Measurements from ENCODE around the gene RUNX2. TPM values are rescaled to one million over a fixed set of nuclear protein-coding genes. Genes with fewer than 3 reads are reported as not detected.

The RUNX2 gene
- total and polyA plus RNA-seq, 12 donors: 0.20 to 3.0 (median 1.6) TPM

DNA sequence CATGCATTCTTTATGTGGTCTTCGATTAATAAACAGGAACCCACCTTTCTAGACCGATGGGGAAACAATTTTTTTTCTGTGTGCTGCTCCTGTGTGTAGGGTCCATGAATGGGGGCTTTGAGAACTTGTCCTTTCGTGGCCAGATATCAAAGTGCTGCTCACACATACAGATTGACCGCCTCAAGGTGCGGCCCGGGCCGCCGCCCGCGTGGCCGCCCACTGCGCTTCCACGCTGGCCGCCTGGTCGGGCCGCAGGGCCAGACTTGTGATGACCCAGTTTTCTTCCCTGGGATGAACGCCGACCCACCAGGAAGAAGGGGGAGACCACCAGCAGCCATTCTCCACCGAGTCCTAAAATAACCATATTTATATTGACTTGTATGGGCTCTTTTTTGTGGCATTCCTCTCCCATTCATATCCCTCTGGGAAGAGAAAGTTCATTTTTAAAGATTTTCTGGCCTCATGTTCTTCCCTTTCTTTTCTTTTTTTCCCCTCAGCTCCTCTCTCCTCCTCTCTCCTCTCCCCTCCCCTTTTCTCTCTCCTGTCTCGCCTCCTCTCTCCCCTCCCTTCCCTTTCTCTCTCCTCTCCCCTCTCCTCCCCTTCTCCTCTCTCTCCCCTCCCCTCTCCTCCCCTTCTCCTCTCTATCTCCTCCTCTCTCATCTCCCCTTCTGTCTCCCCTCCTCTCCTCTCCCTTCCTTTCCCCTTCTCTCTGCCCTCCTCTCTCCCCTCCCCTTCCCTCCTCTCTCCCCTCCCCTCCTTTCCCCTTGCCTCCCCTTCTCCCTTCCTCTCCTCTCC, 314.4 kb downstream of the RUNX2 start:
- Histone ChIP-seq H3K9me3 (no peaks in the 10 kb centered on the region), H3K4me1 (peaks cover 0 to 1% (median 0%) of the 10 kb centered on the region in 9 donors), H3K36me3 (no peaks in the 10 kb centered on the region), H3K4me3 (no peak overlapping the region), H3K27me3 (peaks cover 0 to 21% (median 13%) of the 10 kb centered on the region in 7 donors), H3K27ac (no peak overlapping the region)
- DNase-seq (no peak), ATAC-seq (no peak)
- TF ChIP-seq, protein P1, sequence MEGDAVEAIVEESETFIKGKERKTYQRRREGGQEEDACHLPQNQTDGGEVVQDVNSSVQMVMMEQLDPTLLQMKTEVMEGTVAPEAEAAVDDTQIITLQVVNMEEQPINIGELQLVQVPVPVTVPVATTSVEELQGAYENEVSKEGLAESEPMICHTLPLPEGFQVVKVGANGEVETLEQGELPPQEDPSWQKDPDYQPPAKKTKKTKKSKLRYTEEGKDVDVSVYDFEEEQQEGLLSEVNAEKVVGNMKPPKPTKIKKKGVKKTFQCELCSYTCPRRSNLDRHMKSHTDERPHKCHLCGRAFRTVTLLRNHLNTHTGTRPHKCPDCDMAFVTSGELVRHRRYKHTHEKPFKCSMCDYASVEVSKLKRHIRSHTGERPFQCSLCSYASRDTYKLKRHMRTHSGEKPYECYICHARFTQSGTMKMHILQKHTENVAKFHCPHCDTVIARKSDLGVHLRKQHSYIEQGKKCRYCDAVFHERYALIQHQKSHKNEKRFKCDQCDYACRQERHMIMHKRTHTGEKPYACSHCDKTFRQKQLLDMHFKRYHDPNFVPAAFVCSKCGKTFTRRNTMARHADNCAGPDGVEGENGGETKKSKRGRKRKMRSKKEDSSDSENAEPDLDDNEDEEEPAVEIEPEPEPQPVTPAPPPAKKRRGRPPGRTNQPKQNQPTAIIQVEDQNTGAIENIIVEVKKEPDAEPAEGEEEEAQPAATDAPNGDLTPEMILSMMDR (IDR thresholded peaks at IDR 0.05): no peak
- WGBS, 2 donors: 87 to 92% methylated on average over 20 of the region's 20 CpGs
- intact Hi-C loops (cut with DNase I): no loop called here

DNA sequence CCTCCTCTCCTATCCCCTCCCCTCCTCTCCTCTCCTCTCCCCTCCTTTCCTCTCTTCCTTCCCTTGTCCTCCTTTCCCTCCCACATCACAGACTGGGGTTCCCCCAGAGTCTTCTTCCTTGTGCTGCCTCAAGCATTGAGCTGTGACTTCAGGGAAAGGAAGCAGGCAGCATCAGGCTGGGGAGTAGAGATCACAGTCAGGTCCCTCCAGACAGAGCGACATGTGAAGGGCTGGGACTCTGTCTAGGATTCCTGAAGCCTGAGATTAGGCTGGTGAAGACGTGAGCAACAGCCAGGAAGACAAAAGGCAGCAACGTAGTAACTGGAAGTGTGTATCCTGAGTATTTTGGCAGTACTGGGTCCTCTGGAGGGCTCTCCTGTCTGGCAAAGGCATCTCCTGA, 315.0 kb downstream of the RUNX2 start:
- H3K4me3 ChIP-seq: no peak overlapping the region
- ATAC-seq (no peak), DNase-seq (no peak)
- no peaks in the 10 kb centered on the region for H3K9me3 ChIP-seq
- 43 to 46% methylated on average over 3 of the region's 3 CpGs for WGBS, 2 donors
- H3K27ac ChIP-seq: no peak overlapping the region
- peaks cover 0 to 7% (median 0%) of the 10 kb centered on the region in 9 donors for H3K4me1 ChIP-seq
- H3K36me3 ChIP-seq: no peaks in the 10 kb centered on the region
- intact Hi-C loops (cut with DNase I): no loop called here
- peaks cover 0 to 21% (median 13%) of the 10 kb centered on the region in 7 donors for H3K27me3 ChIP-seq
- TF ChIP-seq, protein P1 (IDR thresholded peaks at IDR 0.05): no peak

DNA sequence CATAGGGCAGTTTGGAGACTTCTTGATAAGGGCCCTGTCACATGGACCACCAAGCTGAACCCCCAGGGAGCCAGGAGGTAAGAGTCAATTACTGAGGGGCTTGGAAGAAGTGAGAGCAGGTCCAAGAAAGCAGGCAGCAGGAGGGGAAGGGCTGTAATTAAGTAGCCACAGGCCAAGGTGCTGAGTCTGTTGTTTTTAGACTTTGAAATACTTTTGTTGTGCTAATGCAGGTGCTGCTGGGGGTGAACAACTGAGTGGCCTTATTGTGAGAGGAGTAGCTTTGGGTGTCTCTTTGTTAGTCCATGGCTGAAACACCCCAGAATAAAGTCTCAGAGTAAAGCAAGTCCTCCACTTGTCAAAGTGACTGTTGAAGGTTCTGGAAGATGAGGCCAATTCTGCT, 316.6 kb downstream of the RUNX2 start:
- no peak for ATAC-seq
- no peaks in the 10 kb centered on the region for H3K36me3 ChIP-seq
- H3K27me3 ChIP-seq: peaks cover 0 to 21% (median 13%) of the 10 kb centered on the region in 7 donors
- intact Hi-C loops (cut with DNase I): no loop called here
- DNase-seq: no peak
- no peak overlapping the region for H3K4me3 ChIP-seq
- TF ChIP-seq, protein P1 (IDR thresholded peaks at IDR 0.05): no peak
- no peaks in the 10 kb centered on the region for H3K9me3 ChIP-seq
- no peak overlapping the region for H3K27ac ChIP-seq
- peaks cover 0 to 10% (median 0%) of the 10 kb centered on the region in 9 donors for H3K4me1 ChIP-seq

DNA sequence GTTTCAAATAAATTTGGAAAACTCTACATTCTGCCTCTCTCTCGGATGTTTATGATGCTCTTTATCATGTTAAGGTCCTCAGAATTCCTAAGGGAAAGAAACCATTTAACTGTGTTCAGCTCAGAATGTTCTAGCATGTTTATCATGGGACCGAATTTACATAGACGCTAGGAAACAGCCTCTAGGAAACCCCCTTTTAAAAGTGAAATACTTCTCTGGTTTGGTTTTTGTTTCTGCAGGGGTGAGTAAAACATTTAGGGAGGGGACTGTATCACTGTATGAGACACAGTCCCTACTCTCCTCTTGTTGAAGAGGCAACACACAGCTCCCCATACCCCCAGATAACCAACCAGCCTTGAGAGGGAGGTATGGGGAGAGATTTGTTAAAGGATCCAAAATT, 317.2 kb downstream of the RUNX2 start:
- Histone ChIP-seq H3K4me1 (peaks cover 0 to 10% (median 0%) of the 10 kb centered on the region in 9 donors), H3K4me3 (no peak overlapping the region), H3K27ac (no peak overlapping the region), H3K36me3 (no peaks in the 10 kb centered on the region), H3K9me3 (no peaks in the 10 kb centered on the region), H3K27me3 (peaks cover 0 to 21% (median 13%) of the 10 kb centered on the region in 7 donors)
- 86 to 87% methylated on average over 3 of the region's 3 CpGs for WGBS, 2 donors
- TF ChIP-seq, protein P1 (IDR thresholded peaks at IDR 0.05): no peak
- intact Hi-C loops (cut with DNase I): no loop called here
- no peak for DNase-seq
- ATAC-seq: no peak
